Mucosa of rectum (tissue), 2 donors: Measurements from ENCODE around the gene ARHGAP42.

ENCODE experiments used
- H3K27ac ChIP-seq, 2 donors: one replicate each; pipeline ENCODE4 v1.7.0; 2013; ENCODE audit warnings: inconsistent platforms in 2 of 2, low read depth in 2 of 2, low read length in 2 of 2
- H3K27me3 ChIP-seq, 2 donors: one replicate each; pipeline ENCODE4 v1.7.0; 2013; ENCODE audit warnings: low read length in 2 of 2; ENCODE audit not compliant: control insufficient read depth in 2 of 2, insufficient read depth in 2 of 2
- H3K36me3 ChIP-seq, 2 donors: one replicate each; pipeline ENCODE4 v1.7.0; 2013; ENCODE audit warnings: low read length in 2 of 2; ENCODE audit not compliant: control insufficient read depth in 2 of 2, insufficient read depth in 2 of 2
- H3K4me1 ChIP-seq, 2 donors: one replicate each; pipeline ENCODE4 v1.7.0; 2013; ENCODE audit warnings: low read length in 2 of 2, mild to moderate bottlenecking in 1 of 2; ENCODE audit not compliant: control insufficient read depth in 2 of 2, insufficient read depth in 2 of 2
- H3K4me3 ChIP-seq, 2 donors: one replicate each; pipeline ENCODE4 v1.7.0; 2013; ENCODE audit warnings: low read length in 2 of 2
- H3K9ac ChIP-seq, 2 donors: one replicate each; pipeline ENCODE4 v1.7.0; 2013; ENCODE audit warnings: low read length in 2 of 2, low read depth in 1 of 2, mild to moderate bottlenecking in 1 of 2
- H3K9me3 ChIP-seq, 2 donors: one replicate each; pipeline ENCODE4 v1.7.0; 2013; ENCODE audit warnings: low read length in 2 of 2; ENCODE audit not compliant: control insufficient read depth in 2 of 2
- donor health status: healthy.
- donor health status: Normal muscosa, but diverticular disease.

Gene ARHGAP42

GRCh38 chr11:100957499-100957898, 270.4 kb downstream of the ARHGAP42 start:
- Histone ChIP-seq H3K9ac (no peak overlapping the region), H3K36me3 (peaks cover 4 to 6% of the 10 kb centered on the region in 2 donors)

GRCh38 chr11:100961633-100962032, 274.5 kb downstream of the ARHGAP42 start:
- no peaks in the 10 kb centered on the region for H3K27me3 ChIP-seq
- H3K4me3 ChIP-seq: no peak overlapping the region
- H3K4me1 ChIP-seq: no peaks in the 10 kb centered on the region
- no peaks in the 10 kb centered on the region for H3K9me3 ChIP-seq
- H3K27ac ChIP-seq: no peak overlapping the region
- H3K9ac ChIP-seq: no peak overlapping the region
- H3K36me3 ChIP-seq: peaks cover 3 to 12% of the 10 kb centered on the region in 2 donors

More at GRCh38 chr11:100957499-100957898, 270.4 kb downstream of the ARHGAP42 start:
- Histone ChIP-seq H3K4me1 (no peaks in the 10 kb centered on the region), H3K4me3 (no peak overlapping the region), H3K9me3 (no peaks in the 10 kb centered on the region), H3K27ac (no peak overlapping the region), H3K27me3 (no peaks in the 10 kb centered on the region)

GRCh38 chr11:100963375-100963774, 276.3 kb downstream of the ARHGAP42 start:
- H3K4me1 ChIP-seq: no peaks in the 10 kb centered on the region
- H3K9me3 ChIP-seq: no peaks in the 10 kb centered on the region
- H3K4me3 ChIP-seq: no peak overlapping the region
- no peak overlapping the region for H3K27ac ChIP-seq
- no peak overlapping the region for H3K9ac ChIP-seq
- H3K36me3 ChIP-seq: peaks cover 3 to 16% of the 10 kb centered on the region in 2 donors
- H3K27me3 ChIP-seq: no peaks in the 10 kb centered on the region

- H3K27me3 ChIP-seq: no peaks in the 10 kb centered on the region
- H3K9ac ChIP-seq: no peak overlapping the region
- H3K4me1 ChIP-seq: no peaks in the 10 kb centered on the region
- no peak overlapping the region for H3K4me3 ChIP-seq
- H3K36me3 ChIP-seq: peaks cover 3 to 16% of the 10 kb centered on the region in 2 donors
- H3K27ac ChIP-seq: no peak overlapping the region
- H3K9me3 ChIP-seq: no peaks in the 10 kb centered on the region
Observed at GRCh38 chr11:100964435-100964834, 277.3 kb downstream of the ARHGAP42 start.

- no peak overlapping the region for H3K27ac ChIP-seq
- H3K4me3 ChIP-seq: no peak overlapping the region
- peaks cover 3 to 16% of the 10 kb centered on the region in 2 donors for H3K36me3 ChIP-seq
Observed at GRCh38 chr11:100965346-100965745, 278.3 kb downstream of the ARHGAP42 start.

GRCh38 chr11:100966366-100966765, 279.3 kb downstream of the ARHGAP42 start:
- no peaks in the 10 kb centered on the region for H3K4me1 ChIP-seq
- peaks cover 3 to 12% of the 10 kb centered on the region in 2 donors for H3K36me3 ChIP-seq
- no peak overlapping the region for H3K27ac ChIP-seq
- no peak overlapping the region for H3K4me3 ChIP-seq
- H3K9ac ChIP-seq: no peak overlapping the region
- no peaks in the 10 kb centered on the region for H3K27me3 ChIP-seq
- H3K9me3 ChIP-seq: no peaks in the 10 kb centered on the region

More at GRCh38 chr11:100965346-100965745, 278.3 kb downstream of the ARHGAP42 start:
- Histone ChIP-seq H3K9me3 (no peaks in the 10 kb centered on the region), H3K27me3 (no peaks in the 10 kb centered on the region), H3K4me1 (no peaks in the 10 kb centered on the region), H3K9ac (no peak overlapping the region)

- Histone ChIP-seq H3K4me1 (no peaks in the 10 kb centered on the region), H3K27ac (no peak overlapping the region), H3K9me3 (no peaks in the 10 kb centered on the region), H3K36me3 (peaks cover 0 to 16% of the 10 kb centered on the region in 2 donors), H3K9ac (no peak overlapping the region), H3K27me3 (no peaks in the 10 kb centered on the region), H3K4me3 (no peak overlapping the region)
Observed at GRCh38 chr11:100969008-100969407, 281.9 kb downstream of the ARHGAP42 start.

GRCh38 chr11:100970283-100971164, 283.4 kb downstream of the ARHGAP42 start:
- Histone ChIP-seq H3K27ac (no peak overlapping the region), H3K27me3 (no peaks in the 10 kb centered on the region), H3K4me1 (no peaks in the 10 kb centered on the region), H3K9ac (no peak overlapping the region), H3K9me3 (no peaks in the 10 kb centered on the region), H3K4me3 (no peak overlapping the region), H3K36me3 (peaks cover 4 to 10% of the 10 kb centered on the region in 2 donors)

- no peak overlapping the region for H3K4me3 ChIP-seq
- H3K27ac ChIP-seq: no peak overlapping the region
- peaks cover 14 to 21% of the 10 kb centered on the region in 2 donors for H3K36me3 ChIP-seq
- H3K9me3 ChIP-seq: no peaks in the 10 kb centered on the region
- no peaks in the 10 kb centered on the region for H3K27me3 ChIP-seq
- H3K4me1 ChIP-seq: no peaks in the 10 kb centered on the region
- H3K9ac ChIP-seq: no peak overlapping the region
Observed at GRCh38 chr11:100972046-100972445, 285.0 kb downstream of the ARHGAP42 start.

- Histone ChIP-seq H3K27ac (no peak overlapping the region), H3K27me3 (no peaks in the 10 kb centered on the region), H3K4me3 (no peak overlapping the region), H3K9ac (no peak overlapping the region), H3K36me3 (peaks cover 18 to 24% of the 10 kb centered on the region in 2 donors), H3K9me3 (no peaks in the 10 kb centered on the region), H3K4me1 (no peaks in the 10 kb centered on the region)
Observed at GRCh38 chr11:100978442-100978841, 291.4 kb downstream of the ARHGAP42 start.
